ENCODE measurements around the gene DPYSL3. TPM values are rescaled to one million over a fixed set of nuclear protein-coding genes. Genes with fewer than 3 reads are reported as not detected.
"Not testable (repeated sequence)": the region's sequence is repeated elsewhere in the genome, so short reads cannot be mapped to it uniquely, and the experiment has no call there.

DPYSL3 gene
- total RNA-seq, 1 experiment from 2014 or later: 24.8 TPM

- Histone ChIP-seq H3K4me3 (ENCODE audit: low read depth, low read length, poor library complexity, severe bottlenecking) (no peak overlapping the region), H3K36me3 (ENCODE audit: insufficient read depth, low read length, poor library complexity, severe bottlenecking) (no peaks in the 10 kb centered on the region), H3K27ac (ENCODE audit: low read depth, low read length, poor library complexity, severe bottlenecking) (no peak overlapping the region), H3K9me3 (ENCODE audit: low read depth, low read length, poor library complexity, severe bottlenecking) (no peaks in the 10 kb centered on the region), H3K27me3 (replicated peaks; ENCODE audit: insufficient read depth, low read depth, low read length, poor library complexity) (peaks cover 19% of the 10 kb centered on the region), H3K4me1 (ENCODE audit: insufficient read depth, low read length, poor library complexity, severe bottlenecking) (no peaks in the 10 kb centered on the region)
- TF ChIP-seq CTCF (conservative IDR thresholded peaks at IDR 0.05; ENCODE audit: low read depth, low read length): no peak
- no peak for TF ChIP-seq EZH2 (IDR thresholded peaks at IDR 0.05; ENCODE audit: borderline replicate concordance, low read depth, low read length, poor library complexity, severe bottlenecking)
- CTCF ChIA-PET: no interaction called here
- intact Hi-C loops (cut with micrococcal nuclease; ENCODE audit: unreplicated experiment): loop anchor here (10.0 kb wide), 1 partner anchor 276 kb away; no protein-coding TSS in a partner anchor
- BruUV-seq (replicated peaks): no TSS peak
- DNase-seq (ENCODE audit: low spot score): no peak
- POLR2A ChIA-PET (ENCODE audit: low non-redundant PET): no interaction called here
These were observed 138.6 kb downstream of the DPYSL3 start for GRCh38 chr5:147371290-147371689.

GRCh38 chr5:147369742-147370374 is 140.0 kb downstream of the DPYSL3 start:
- Histone ChIP-seq H3K4me3 (ENCODE audit: low read depth, low read length, poor library complexity, severe bottlenecking) (no peak overlapping the region), H3K9me3 (ENCODE audit: low read depth, low read length, poor library complexity, severe bottlenecking) (no peaks in the 10 kb centered on the region), H3K4me1 (ENCODE audit: insufficient read depth, low read length, poor library complexity, severe bottlenecking) (no peaks in the 10 kb centered on the region), H3K27ac (ENCODE audit: low read depth, low read length, poor library complexity, severe bottlenecking) (no peak overlapping the region), H3K27me3 (replicated peaks; ENCODE audit: insufficient read depth, low read depth, low read length, poor library complexity) (peaks cover 15% of the 10 kb centered on the region), H3K36me3 (ENCODE audit: insufficient read depth, low read length, poor library complexity, severe bottlenecking) (no peaks in the 10 kb centered on the region)
- intact Hi-C loops (cut with micrococcal nuclease; ENCODE audit: unreplicated experiment): loop anchor here (5.0 to 10.0 kb wide), 2 partner anchors 148 to 275 kb away; no protein-coding TSS in a partner anchor
- TF ChIP-seq EZH2 (IDR thresholded peaks at IDR 0.05; ENCODE audit: borderline replicate concordance, low read depth, low read length, poor library complexity, severe bottlenecking) (no peak), CTCF (conservative IDR thresholded peaks at IDR 0.05; ENCODE audit: low read depth, low read length) (peak; percentile 54)
- POLR2A ChIA-PET (ENCODE audit: low non-redundant PET): no interaction called here
- CTCF ChIA-PET: interaction anchor here (0.6 to 1.7 kb wide), 5 partner anchors 181 to 827 kb away, joined by 3 to 22 read pairs (median 4); no protein-coding TSS in a partner anchor
- no peak for DNase-seq (ENCODE audit: low spot score)
- BruUV-seq (replicated peaks): no TSS peak

DNA sequence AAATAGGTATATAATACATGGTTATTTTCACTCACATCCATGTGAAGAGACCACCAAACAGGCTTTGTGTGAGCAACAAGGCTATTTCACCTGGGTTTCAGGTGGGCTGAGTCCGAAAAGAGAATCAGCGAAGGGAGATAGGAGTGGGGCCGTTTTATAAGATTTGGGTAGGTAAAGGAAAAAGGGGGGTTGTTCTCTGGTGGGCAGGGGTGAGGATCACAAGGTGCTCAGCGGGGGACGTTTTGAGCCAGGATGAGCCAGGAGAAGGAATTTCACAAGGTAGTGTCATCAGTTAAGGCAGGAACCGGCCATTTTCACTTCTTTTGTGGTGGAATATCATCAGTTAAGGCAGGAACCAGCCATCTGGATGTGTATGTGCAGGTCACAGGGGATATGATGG is 142.5 kb downstream of the DPYSL3 start:
- H3K36me3 ChIP-seq (ENCODE audit: insufficient read depth, low read length, poor library complexity, severe bottlenecking); H3K9me3 ChIP-seq (ENCODE audit: low read depth, low read length, poor library complexity, severe bottlenecking); POLR2A ChIA-PET (ENCODE audit: low non-redundant PET); DNase-seq (ENCODE audit: low spot score); BruUV-seq (replicated peaks); H3K4me3 ChIP-seq (ENCODE audit: low read depth, low read length, poor library complexity, severe bottlenecking); CTCF ChIA-PET; H3K4me1 ChIP-seq (ENCODE audit: insufficient read depth, low read length, poor library complexity, severe bottlenecking); H3K27ac ChIP-seq (ENCODE audit: low read depth, low read length, poor library complexity, severe bottlenecking): not testable (repeated sequence)
- H3K27me3 ChIP-seq (replicated peaks; ENCODE audit: insufficient read depth, low read depth, low read length, poor library complexity): peaks cover 15% of the 10 kb centered on the region
- intact Hi-C loops (cut with micrococcal nuclease; ENCODE audit: unreplicated experiment): loop anchor here (5.0 kb wide), 1 partner anchor 145 kb away; no protein-coding TSS in a partner anchor
